ENCODE measurements around the gene ZNF552.

The ZNF552 gene

DNA sequence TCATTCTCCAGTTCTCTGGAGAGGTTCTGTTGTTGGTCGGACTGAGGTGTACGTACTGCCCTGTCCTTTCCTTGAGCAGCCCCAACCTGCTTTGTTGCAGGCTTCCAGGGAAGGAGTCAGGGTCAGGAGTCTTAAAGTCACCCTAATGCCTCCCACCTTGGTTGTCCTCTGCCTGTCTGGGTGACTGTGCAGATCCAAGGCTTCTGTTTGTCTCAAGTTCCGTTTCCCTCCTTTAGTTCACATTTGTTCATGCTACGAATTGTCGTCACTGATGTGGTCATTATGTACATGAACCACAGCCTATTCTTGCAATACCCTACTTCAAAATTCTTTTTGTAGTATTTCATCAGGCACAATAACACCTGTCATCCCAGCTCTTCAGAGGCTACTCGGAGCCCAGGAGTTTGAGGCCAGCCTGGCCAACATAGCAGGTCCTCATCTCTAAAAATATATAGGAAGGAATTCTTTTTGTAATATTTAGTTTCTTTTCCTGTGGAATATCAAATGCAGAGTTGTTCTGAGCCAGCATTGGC lies 37.9 kb downstream of the ZNF552 start:
- no peak for DNase-seq (ENCODE audit: low read depth)

DNA sequence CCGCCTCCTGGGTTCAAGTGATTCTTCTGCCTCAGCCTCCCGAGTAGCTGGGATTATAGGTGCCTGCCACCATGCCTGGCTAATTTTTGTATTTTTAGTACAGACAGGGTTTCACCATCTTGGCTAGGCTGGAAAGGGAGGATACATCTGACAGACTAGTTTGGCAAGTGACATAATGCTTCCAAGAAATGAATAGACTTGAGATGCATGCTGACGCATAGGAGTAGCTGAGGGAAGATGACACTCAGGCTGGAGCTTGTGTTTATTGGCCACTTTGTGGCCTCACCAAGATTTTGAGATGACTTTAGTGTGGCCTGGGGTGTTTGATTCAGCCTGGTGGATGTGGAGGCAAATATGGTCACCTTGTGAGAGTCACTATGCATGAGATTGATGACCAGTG lies 41.2 kb downstream of the ZNF552 start:
- no peak for DNase-seq (ENCODE audit: low read depth)

DNA sequence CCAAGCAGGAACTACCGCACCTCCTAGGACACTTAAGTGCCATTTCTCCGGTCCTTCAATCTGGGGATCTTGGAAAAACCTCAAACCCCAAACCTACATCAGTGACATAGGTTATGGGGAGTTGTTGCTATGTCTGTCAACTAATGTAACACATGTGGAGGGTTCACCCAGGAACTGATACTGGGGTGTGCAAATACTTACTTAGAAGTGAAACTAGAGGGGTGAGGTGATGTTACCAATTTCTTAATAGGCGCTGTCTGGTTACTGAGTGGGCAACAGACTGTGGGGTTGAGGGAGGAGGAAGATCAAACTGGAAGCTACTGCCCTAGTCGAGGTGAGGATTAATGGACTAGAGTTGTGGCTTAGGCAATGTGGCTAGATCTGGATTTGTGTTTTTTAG lies 43.3 kb downstream of the ZNF552 start:
- no peak for DNase-seq (ENCODE audit: low read depth)

DNA sequence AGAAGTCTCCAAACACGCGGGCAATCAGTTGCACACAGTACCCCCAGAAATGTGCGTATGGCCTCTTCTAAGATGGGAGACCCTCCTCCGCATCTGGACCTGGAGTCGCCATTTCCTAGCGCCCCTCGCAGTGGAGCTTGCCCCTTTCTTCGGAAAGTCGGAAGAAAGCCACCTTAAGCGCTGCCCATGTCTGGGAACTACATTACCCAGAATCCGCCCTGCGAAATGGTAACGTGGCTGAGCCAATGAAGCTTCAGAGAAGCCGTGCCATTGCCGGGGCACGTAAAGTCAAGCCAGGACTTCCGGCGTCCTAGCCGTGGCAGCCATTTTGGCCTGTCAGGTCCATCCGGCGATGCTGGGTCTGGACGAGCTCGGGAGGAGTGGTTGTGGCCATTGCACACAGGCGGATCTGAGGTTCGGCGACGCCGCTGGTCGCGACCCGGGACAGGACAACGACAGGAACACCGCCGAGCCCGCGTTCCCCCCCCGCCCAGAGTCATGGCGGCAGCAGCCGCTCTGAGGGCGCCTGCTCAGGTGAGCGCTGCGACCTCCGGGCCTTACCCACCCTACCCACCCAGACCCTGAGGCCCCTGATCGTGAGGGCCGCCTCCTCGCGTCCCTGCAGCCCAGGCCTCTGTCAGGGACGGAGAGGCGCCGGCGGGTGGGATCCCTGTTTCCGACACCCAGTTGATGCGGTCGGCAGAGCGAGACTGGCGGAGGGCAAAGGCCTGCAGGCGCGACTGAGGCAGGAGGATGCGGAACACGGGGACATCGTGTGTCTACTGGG lies 45.2 kb downstream of the ZNF552 start, which contains the start of gene ZNF586:
Gene ZNF586 (plus strand): TSS at position 332 of the 787 bp plus-strand sequence. CDS start 167 bp downstream, at position 499.
- DNase-seq (ENCODE audit: low read depth), result peak; percentile 74

DNA sequence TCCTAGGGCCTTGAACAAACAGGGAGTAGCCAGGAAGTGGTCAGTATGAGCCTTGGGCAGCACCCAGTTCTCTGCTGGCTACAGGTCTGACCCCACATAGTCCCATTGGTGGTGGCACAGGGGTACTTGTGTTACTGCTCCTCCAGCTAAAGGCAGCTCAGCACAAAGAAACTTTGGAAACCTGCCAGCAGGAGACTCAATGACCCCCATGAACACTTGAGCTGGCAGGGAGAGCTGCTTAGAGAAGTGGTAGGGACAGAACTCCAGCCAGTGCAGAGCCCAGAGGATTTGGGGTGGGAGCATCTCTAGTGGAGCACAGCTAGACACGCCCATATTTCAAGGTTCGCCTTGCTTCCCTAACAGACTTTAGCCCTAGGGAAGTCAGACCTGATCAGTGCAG lies 55.6 kb downstream of the ZNF552 start:
- DNase-seq (ENCODE audit: low read depth), result no peak

DNA sequence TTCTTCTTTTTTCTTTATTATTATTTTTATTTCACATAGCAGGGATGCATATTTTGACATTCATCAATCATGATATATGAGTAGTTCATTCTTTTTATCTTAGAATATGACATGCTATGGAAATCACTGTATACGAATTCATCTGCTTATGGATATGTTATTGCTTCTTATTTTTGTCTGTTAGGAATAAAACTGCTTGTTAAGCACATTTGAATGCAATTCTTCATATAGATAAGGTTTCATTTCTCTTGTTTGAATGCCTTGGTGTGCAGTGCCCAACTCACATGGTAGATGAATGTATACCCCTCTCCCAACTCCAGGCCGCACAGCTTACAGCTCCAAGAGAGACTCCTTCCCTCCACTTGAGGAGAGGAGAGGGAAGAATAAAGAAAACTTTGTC lies 56.8 kb downstream of the ZNF552 start:
- DNase-seq (ENCODE audit: low read depth), result no peak
